ENCODE data around the gene TEPSIN.

DNA sequence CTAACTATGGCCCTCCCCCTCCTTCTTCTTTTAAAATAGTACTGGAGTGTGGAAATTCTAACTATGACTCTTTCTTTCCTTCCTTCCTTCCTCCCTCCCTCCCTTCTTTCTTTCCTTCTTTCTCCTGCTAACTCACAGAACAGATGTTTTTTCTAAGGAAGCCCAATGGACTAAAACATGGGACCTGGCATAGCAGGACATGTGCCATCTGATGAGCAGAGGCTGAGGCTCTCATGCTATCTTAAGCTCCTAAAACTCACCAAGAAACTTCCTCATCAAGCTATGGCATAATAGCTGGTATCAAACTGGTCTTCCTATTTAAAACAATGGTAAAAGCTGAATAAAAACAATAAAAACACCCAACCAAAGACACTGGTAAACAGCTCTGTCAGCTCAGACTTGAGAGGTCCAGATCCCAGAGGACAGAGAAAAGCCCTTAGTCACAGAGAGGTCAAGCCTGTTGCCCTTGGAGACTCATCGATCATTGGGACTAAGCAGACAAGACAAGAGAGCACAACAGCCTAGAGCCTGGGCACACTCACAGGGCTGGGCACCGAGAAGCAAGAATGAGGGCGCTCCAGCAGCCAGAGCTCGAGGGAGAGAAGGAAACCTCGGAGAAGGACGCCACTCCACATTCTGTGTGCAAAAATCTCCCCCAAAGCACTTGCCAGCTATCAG, 28.7 kb upstream of the TEPSIN start:
- TF ChIP-seq POLR2A (IDR thresholded peaks at IDR 0.05) (no peak), CTCF (IDR thresholded peaks at IDR 0.05) (no peak)
